Superior temporal gyrus (tissue), 1 donor: ENCODE measurements around the gene RPTOR.
A peak's percentile ranks its signal among the peaks of the same experiment; 100 is the strongest.

Experiments
- DNase-seq: peaks from one replicate; pipeline ENCODE4 v3.0.0-alpha.2; 2016; ENCODE audit errors: extremely low spot score

RPTOR gene

DNA sequence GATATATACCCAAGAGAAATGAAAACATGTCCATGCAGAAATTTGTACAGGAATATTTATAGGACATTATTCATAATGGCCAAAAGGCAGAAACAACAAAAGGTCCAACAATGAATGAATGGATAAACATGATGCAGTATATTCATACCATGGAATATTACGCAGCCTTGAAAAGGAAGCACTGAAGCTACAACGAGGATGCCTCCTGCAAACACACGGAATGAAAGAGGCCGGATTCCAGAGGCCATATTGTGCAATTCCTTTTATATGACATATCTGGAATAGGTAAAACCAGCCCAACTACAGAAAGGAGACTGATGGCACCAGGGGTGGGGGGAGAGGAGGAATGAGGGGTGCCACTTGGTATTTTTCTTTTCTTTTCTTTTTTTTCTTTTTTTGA is 432.5 kb downstream of the RPTOR start:
- DNase-seq, result no peak

GRCh38 chr17:80978499-80979497 is 434.2 kb downstream of the RPTOR start:
- DNase-seq, result no peak

DNA sequence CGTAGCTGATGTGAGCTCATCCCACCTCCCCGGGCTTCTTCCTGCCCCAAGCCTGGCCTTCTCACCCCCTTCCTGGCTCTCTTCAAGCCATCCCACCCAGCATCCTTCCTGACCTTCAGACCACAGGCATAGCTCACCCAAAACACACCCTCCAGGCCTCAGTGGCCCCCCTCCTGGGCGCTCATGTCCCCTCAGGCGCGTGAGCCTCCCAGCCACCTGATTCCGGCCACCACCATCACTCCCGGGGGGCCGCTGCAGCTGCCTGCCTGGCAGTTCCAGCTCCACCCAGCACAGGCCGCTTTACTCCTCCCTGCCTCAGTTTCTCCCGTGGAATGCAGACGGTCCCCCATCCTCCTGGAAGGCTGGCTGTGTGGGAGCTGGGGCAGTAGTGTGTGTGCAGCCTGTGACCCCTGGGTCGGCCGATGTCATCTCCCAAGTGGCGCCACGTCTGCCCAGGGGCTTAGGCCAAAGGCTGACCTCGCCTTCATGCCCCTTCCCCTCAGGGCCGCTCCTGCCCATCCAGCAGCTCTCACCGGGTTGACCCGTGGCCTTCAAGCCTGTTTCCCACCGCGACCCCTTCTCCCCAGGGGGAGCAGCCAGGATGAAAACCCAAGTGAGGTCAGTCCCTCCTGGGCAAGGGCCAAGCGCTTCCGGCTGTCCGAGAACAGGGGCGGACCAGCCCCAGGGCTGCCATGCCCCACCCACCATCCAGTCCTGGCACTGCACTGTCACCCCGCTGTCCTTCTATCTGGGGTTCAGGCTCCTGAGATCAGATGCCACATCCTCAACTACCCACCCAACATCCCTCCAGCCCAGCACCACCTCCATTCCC is 435.1 kb downstream of the RPTOR start:
- no peak for DNase-seq

- no peak for DNase-seq
These were observed 435.9 kb downstream of the RPTOR start for GRCh38 chr17:80980397-80981061.

GRCh38 chr17:80981062-80981902 is 436.6 kb downstream of the RPTOR start:
- no peak for DNase-seq

- no peak for DNase-seq
These were observed 437.3 kb downstream of the RPTOR start for GRCh38 chr17:80981929-80982425.

- no peak for DNase-seq
These were observed 437.9 kb downstream of the RPTOR start for GRCh38 chr17:80982426-80982974.

GRCh38 chr17:80983545-80983944 is 438.9 kb downstream of the RPTOR start:
- no peak for DNase-seq

- DNase-seq, result no peak
These were observed 440.1 kb downstream of the RPTOR start for GRCh38 chr17:80984749-80985148.

- DNase-seq, result no peak
These were observed 441.4 kb downstream of the RPTOR start for GRCh38 chr17:80986046-80986445.

GRCh38 chr17:80986816-80987475 is 442.3 kb downstream of the RPTOR start:
- no peak for DNase-seq

DNA sequence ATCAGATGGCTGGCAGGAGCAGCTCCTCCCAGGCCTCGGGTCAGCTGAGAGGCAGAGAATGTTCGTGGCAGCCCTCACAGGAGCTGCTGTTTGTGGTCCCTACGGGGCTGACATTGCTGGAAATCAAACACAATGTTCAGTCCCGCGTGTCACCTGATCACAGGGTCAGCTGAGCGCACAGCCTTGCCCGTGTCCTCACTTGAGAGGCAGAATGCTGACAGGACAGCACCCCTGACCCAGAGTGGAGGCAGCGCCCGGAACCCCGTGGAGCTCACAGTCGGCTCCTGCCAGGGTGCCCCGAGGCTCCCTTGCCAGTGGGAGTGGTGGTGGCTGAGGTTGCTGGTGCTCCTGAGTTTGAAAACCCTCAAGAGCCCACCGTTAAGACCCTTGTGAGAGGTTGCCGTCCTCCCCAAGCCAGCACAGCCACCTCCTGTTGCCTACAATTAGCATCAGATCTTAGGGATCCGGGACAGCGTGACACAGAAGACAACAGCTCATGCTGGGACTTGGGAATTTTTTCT is 443.4 kb downstream of the RPTOR start:
- DNase-seq, result no peak

DNA sequence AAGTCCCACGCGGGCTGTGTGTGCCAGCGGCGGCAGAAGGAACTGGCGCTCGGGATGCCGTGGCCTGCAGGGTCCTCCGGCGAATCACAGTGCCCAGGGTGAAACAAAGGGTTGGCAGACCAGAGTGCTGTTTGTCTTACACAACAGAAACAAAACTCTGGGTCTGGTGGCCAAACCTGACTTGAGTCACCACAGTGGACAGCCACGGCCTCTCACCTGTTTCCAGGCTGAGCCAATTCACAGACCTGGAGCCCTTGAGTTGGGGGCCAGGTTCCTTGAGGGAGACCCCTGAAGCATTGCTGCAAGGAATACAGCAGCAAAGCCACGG is 444.9 kb downstream of the RPTOR start:
- no peak for DNase-seq

DNA sequence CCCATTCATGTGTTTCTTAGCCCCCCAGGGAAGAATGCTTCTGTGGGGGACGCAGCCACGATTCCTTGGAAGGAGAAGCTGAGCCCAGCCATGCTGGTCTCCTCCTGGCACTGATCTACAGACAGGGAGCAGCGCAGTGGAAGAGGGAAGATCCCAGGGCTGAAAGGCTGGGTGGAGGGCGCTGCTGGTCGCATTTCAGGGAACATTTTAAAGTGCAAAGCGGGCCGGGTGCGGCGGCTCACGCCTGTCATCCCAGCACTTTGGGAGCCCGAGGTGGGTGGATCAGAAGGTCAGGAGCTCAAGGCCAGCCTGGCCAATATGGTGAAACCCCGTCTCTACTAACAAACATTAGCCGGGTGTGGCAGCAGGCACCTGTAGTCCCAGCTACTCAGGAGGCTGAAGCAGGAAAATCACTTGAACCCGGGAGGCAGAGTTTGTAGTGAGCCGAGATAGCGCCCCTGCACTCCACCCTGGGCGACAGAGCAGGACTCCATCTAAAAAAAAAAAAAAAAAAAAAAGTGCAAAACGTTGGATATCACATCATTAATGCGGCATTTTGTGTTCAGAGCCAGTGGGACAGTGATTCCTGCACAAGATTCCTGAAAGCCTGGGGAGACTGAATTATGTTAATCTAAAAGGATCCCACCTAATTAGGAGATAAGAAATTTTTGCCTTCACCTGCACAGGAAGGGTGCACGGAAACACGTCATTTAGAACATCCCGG is 446.4 kb downstream of the RPTOR start:
- no peak for DNase-seq

DNA sequence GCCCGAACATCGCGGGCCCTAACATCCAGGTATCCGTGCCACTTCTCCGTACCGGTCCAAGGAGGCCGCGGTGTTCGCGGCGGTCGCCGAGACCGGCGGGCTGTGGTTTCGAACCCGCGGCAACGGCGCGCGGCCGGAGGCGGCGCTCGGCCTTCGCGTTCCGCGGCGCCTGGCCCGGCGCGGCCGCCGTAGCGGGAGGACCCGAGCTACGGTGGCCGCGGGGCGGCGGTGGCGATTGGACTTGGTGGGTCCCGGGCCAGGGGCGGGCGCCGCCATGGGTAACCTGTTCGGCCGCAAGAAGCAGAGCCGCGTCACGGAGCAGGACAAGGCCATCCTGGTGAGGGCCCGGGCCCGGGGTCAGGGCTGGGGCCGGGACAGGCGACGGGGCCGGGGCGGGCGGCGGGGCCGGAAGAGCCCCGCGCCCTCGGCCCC is 447.0 kb downstream of the RPTOR start, which contains the start of gene CHMP6:
CHMP6 (plus strand) TSS at position 197 of the 432 bp plus-strand sequence; CDS start at position 275, 78 bp downstream.
- peak; percentile 67 for DNase-seq

DNA sequence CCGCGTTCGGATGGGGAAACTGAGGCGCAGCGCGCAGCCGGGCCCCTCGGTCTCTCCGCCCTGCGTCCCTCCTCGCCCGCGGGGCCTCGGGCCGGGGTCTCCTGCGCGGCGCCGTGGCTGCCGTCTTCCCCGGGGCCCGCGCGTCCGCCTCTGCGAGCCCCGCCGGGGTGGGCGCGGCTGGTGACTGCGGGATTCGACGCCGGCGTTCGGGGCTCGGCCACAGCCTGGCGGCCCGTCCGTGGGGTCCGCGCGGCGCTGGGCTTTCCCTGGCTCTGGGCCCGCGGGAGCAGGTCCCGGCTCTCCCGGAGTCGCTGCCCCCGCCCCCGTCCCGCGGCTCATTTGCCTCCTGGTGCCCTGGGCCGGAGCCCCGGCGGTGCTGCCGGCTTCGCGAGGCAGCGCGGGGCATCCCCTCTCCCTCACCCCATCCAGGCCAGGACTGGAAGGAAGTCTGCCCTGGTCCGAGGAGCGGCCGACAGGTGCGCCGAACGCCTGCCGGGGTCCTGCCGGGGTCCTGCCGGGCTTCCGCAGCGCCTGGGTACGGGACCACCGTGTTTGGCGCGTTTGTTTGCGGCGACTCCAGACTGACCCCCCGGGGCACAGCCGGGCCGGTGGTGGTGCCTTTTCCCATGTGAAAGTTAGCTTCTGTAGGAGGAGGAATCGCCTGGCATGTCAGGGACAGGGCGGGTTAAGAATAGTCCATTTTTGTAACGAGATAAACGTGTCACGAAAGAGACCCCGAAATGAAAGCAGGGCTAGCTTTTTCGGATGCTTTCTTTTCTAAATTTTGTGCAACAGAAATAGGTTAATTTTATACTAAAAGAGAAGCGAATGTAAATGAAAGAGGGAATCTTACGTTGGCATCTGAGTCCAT is 447.7 kb downstream of the RPTOR start:
- no peak for DNase-seq

GRCh38 chr17:80992948-80993624 is 448.4 kb downstream of the RPTOR start:
- DNase-seq, result no peak

GRCh38 chr17:80995131-80995530 is 450.5 kb downstream of the RPTOR start:
- no peak for DNase-seq
